ENCODE data around the gene LAMC1.

DNA sequence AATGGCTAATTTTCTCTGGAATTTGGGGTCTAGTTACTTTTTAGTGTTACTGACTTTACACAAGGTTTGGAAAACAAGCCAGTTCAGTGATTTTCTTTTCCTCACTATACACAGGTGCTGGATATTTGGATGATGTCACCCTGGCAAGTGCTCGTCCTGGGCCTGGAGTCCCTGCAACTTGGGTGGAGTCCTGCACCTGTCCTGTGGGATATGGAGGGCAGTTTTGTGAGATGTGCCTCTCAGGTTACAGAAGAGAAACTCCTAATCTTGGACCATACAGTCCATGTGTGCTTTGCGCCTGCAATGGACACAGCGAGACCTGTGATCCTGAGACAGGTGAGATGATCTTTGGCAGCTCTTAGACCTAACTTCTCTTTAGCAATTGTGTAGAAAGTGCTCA lies 98.4 kb downstream of the LAMC1 start:
- TF ChIP-seq POLR2AphosphoS5 (IDR thresholded peaks at IDR 0.05) (no peak), CTCF (IDR thresholded peaks at IDR 0.05) (no peak), POLR2A (IDR thresholded peaks at IDR 0.05; ENCODE audit: low read depth) (no peak)
